ENCODE results near the gene TMEM203.

DNA sequence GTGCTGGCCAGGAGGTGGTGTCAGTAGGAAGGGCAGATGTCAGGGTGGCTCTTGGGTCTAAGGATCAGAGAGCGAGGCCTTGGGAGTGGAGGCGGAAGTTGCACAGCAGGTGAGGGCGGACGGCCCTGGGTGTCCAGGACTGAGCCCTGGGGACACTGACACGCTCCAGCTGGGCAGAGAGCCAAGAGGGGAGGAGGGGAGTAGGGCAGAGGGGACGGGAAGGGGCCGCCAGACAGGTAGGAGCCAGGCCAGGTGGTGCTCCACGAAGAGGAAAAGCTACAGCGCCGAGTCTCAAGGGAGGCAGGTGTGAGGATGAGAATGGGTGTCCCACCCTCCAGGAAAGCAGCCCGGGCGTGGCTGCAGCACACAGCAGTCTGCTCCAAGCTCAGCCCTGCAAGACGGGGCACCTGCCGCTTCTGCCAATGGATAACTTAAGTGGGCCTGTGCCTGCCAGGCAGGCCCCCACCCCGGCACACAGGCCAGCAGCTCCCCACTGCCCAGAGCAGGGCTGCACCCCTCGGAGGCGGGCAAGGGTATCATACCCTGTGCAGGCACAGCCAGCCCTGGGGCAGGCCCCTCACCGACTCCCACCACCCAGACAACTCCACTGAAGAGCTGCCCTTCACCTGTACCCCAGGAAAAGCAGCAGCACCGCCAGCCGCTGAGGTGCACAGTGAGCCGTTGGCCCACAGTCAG lies 9.8 kb downstream of the TMEM203 start:
- TF ChIP-seq, protein P1, sequence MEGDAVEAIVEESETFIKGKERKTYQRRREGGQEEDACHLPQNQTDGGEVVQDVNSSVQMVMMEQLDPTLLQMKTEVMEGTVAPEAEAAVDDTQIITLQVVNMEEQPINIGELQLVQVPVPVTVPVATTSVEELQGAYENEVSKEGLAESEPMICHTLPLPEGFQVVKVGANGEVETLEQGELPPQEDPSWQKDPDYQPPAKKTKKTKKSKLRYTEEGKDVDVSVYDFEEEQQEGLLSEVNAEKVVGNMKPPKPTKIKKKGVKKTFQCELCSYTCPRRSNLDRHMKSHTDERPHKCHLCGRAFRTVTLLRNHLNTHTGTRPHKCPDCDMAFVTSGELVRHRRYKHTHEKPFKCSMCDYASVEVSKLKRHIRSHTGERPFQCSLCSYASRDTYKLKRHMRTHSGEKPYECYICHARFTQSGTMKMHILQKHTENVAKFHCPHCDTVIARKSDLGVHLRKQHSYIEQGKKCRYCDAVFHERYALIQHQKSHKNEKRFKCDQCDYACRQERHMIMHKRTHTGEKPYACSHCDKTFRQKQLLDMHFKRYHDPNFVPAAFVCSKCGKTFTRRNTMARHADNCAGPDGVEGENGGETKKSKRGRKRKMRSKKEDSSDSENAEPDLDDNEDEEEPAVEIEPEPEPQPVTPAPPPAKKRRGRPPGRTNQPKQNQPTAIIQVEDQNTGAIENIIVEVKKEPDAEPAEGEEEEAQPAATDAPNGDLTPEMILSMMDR (IDR thresholded peaks at IDR 0.05) = no peak
- TF ChIP-seq EP300 (IDR thresholded peaks at IDR 0.05; ENCODE audit: low read depth) (peak; percentile 43), POLR2A (IDR thresholded peaks at IDR 0.05) (peak; percentile 68), POLR2AphosphoS5 (IDR thresholded peaks at IDR 0.05) (peak; percentile 67 to 82 (median 74))
